Measurements from ENCODE around the gene LIN37. TPM values are rescaled to one million over a fixed set of nuclear protein-coding genes. Genes with fewer than 3 reads are reported as not detected.

The LIN37 gene
- total RNA-seq, 1 experiment from 2014 or later: 6.4 TPM

DNA sequence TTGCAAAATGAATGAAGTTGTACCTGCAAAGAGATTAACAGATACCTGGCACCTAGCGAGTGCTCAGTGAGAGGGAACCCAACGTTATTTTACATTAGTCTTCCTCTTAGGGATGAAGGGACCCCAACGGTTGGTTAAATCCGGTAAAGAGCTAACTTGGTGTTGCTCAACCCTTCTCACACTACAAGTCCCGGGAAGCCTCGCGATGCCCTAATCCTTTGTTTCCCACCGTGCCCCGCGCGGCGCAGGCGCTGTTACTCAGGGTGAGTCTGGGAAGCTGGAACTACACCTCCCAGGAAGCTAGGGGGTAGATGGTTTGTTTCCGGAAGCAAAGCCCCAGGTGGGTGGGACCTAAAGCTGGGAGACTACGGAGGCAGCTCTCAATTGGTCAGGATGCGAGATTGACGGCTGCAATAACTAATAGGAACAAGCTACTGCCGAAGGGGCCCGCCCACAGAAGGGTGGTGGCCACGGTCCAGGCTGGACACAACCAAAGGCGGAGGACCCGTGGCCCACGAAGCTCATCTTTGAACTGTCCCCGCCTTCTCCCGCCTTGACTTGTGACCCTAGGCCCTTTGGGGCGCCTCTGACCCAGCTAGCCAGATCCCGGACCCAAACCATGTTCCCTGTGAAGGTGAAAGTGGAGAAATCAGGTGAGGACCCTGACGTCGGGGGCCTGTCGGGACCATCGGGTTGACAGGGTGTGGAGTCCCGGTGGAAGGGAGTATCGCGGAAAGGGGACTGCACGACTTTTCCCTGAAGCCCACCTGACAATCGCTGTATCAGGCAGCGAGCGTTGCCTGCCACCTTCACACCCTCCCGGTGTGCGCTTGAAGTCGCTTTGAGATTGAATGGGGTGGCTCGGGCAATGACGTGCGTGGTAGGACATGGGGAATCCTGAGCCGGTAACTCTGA, at the start of gene LIN37 (continued):
- TF ChIP-seq USF1 (CRISPR knock-in tag; IDR thresholded peaks at IDR 0.05) (0 out of 2 replicates have a peak, but pooled peaks have one; percentile 44), SP1 (CRISPR knock-in tag; conservative IDR thresholded peaks at IDR 0.05) (peak; percentile 92), ZBTB21 (CRISPR knock-in tag; IDR thresholded peaks at IDR 0.05; ENCODE audit: borderline replicate concordance) (no peak), SMAD3 (CRISPR knock-in tag; IDR thresholded peaks at IDR 0.05; ENCODE audit: borderline replicate concordance) (no peak), USF2 (CRISPR knock-in tag; IDR thresholded peaks at IDR 0.05) (peak; percentile 34; the same call in 1 of the 2 replicates), CREM (CRISPR knock-in tag; IDR thresholded peaks at IDR 0.05) (no peak)

- ChIA-PET CTCF (interaction anchor here (0.9 to 2.8 kb wide), 19 partner anchors 8 to 350 kb away, joined by 3 to 16 read pairs (median 5); partner anchors contain the start of genes COX6B1, LIN37, PSENEN and U2AF1L4), POLR2A (interaction anchor here (0.5 to 3.1 kb wide), 9 partner anchors 11 to 468 kb away, joined by 3 to 14 read pairs (median 4); no protein-coding TSS in a partner anchor)
- DNase-seq (ENCODE audit: low spot score) (peak; percentile 96), ATAC-seq (peak; percentile 96)
- peak overlapping the region; percentile 98 for H3K27ac Mint-ChIP-seq
- peaks cover 5% of the 10 kb centered on the region for H3K9me3 Mint-ChIP-seq
- H3K27me3 Mint-ChIP-seq (ENCODE audit: low read depth): peaks cover 44% of the 10 kb centered on the region
- H3K36me3 Mint-ChIP-seq: no peaks in the 10 kb centered on the region
- H3K4me1 Mint-ChIP-seq: no peaks in the 10 kb centered on the region; the same call in 1 of the 2 replicates
- peak overlapping the region; percentile 85 for H3K4me3 Mint-ChIP-seq
- TF ChIP-seq GRHL2 (CRISPR knock-in tag; IDR thresholded peaks at IDR 0.05; ENCODE audit: insufficient replicate concordance, severe bottlenecking) (no peak), STAT6 (CRISPR knock-in tag; conservative IDR thresholded peaks at IDR 0.05; ENCODE audit: low read depth) (no peak), FOXK1 (CRISPR knock-in tag; IDR thresholded peaks at IDR 0.05) (no peak; the same call in 1 of the 2 replicates), CREM (CRISPR knock-in tag; IDR thresholded peaks at IDR 0.05) (0 out of 2 replicates have a peak, but pooled peaks have one; percentile 53), AFF4 (CRISPR knock-in tag; IDR thresholded peaks at IDR 0.05; ENCODE audit: borderline replicate concordance) (no peak), MYBL2 (CRISPR knock-in tag; IDR thresholded peaks at IDR 0.05) (0 out of 2 replicates have a peak, but pooled peaks have one; percentile 51), IRF2 (CRISPR knock-in tag; IDR thresholded peaks at IDR 0.05; ENCODE audit: borderline replicate concordance, low read depth) (no peak), TEAD1 (CRISPR knock-in tag; IDR thresholded peaks at IDR 0.05) (0 out of 2 replicates have a peak, but pooled peaks have one; percentile 46), NFYB (CRISPR knock-in tag; conservative IDR thresholded peaks at IDR 0.05; ENCODE audit: low read depth) (peak; percentile 100), SP1 (CRISPR knock-in tag; conservative IDR thresholded peaks at IDR 0.05) (peak; percentile 69), GTF2I (CRISPR knock-in tag; conservative IDR thresholded peaks at IDR 0.05) (no peak), ZNF423 (CRISPR knock-in tag; IDR thresholded peaks at IDR 0.05) (0 out of 2 replicates have a peak, but pooled peaks have one; percentile 10)
- TF ChIP-seq, protein P1, sequence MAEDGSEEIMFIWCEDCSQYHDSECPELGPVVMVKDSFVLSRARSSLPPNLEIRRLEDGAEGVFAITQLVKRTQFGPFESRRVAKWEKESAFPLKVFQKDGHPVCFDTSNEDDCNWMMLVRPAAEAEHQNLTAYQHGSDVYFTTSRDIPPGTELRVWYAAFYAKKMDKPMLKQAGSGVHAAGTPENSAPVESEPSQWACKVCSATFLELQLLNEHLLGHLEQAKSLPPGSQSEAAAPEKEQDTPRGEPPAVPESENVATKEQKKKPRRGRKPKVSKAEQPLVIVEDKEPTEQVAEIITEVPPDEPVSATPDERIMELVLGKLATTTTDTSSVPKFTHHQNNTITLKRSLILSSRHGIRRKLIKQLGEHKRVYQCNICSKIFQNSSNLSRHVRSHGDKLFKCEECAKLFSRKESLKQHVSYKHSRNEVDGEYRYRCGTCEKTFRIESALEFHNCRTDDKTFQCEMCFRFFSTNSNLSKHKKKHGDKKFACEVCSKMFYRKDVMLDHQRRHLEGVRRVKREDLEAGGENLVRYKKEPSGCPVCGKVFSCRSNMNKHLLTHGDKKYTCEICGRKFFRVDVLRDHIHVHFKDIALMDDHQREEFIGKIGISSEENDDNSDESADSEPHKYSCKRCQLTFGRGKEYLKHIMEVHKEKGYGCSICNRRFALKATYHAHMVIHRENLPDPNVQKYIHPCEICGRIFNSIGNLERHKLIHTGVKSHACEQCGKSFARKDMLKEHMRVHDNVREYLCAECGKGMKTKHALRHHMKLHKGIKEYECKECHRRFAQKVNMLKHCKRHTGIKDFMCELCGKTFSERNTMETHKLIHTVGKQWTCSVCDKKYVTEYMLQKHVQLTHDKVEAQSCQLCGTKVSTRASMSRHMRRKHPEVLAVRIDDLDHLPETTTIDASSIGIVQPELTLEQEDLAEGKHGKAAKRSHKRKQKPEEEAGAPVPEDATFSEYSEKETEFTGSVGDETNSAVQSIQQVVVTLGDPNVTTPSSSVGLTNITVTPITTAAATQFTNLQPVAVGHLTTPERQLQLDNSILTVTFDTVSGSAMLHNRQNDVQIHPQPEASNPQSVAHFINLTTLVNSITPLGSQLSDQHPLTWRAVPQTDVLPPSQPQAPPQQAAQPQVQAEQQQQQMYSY (CRISPR knock-in tag; IDR thresholded peaks at IDR 0.05): 0 out of 2 replicates have a peak, but pooled peaks have one; percentile 24
- TF ChIP-seq, protein P2, sequence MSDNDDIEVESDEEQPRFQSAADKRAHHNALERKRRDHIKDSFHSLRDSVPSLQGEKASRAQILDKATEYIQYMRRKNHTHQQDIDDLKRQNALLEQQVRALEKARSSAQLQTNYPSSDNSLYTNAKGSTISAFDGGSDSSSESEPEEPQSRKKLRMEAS (CRISPR knock-in tag; IDR thresholded peaks at IDR 0.05): peak; percentile 46
Observed at GRCh38 chr19:35702223-35703012, 46.0 kb upstream of the LIN37 start.
